Measurements from ENCODE around the gene EEF2KMT.

GRCh38 chr16:5036228-5037156 is 61.1 kb downstream of the EEF2KMT start:
- TF ChIP-seq, protein P1, sequence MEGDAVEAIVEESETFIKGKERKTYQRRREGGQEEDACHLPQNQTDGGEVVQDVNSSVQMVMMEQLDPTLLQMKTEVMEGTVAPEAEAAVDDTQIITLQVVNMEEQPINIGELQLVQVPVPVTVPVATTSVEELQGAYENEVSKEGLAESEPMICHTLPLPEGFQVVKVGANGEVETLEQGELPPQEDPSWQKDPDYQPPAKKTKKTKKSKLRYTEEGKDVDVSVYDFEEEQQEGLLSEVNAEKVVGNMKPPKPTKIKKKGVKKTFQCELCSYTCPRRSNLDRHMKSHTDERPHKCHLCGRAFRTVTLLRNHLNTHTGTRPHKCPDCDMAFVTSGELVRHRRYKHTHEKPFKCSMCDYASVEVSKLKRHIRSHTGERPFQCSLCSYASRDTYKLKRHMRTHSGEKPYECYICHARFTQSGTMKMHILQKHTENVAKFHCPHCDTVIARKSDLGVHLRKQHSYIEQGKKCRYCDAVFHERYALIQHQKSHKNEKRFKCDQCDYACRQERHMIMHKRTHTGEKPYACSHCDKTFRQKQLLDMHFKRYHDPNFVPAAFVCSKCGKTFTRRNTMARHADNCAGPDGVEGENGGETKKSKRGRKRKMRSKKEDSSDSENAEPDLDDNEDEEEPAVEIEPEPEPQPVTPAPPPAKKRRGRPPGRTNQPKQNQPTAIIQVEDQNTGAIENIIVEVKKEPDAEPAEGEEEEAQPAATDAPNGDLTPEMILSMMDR (conservative IDR thresholded peaks at IDR 0.05 in 1 of 2, IDR thresholded peaks at IDR 0.05 in 1 of 2; ENCODE audit: low read depth in 1 of 2, low read length in 2 of 2) = no peak
- no peak for TF ChIP-seq EZH2 (IDR thresholded peaks at IDR 0.05; ENCODE audit: low read length, missing control alignments)

All from fibroblast of lung (primary cell).